Left lung (tissue), 10 donors: Measurements from ENCODE around the gene ST3GAL3. TPM values are rescaled to one million over a fixed set of nuclear protein-coding genes. Genes with fewer than 3 reads are reported as not detected.

Experiments
- ATAC-seq: fragments of 200-7000 bp; cut with Tn5 transposase; one replicate; pipeline ENCODE4 v1.9.1; 2020; ENCODE audit warnings: moderate library complexity
- DNase-seq, 4 donors: peaks; one replicate each; pipeline ENCODE4 v3.0.0-alpha.2; 2013 to 2020
- H3K27ac ChIP-seq, 2 donors: fragments of 200-600 bp; sonication (generic) in 1 of 2; one replicate each; pipeline versions ENCODE4 v1.5.0 to v1.8.0; 2020 to 2021
- H3K27me3 ChIP-seq, 2 donors: fragments of 200-600 bp; sonication (generic) in 1 of 2; one replicate each; pipeline versions ENCODE4 v1.5.0 to v1.8.0; 2020 to 2021
- H3K36me3 ChIP-seq, 2 donors: fragments of 200-600 bp; sonication (generic) in 1 of 2; one replicate each; pipeline versions ENCODE4 v1.5.0 to v1.8.0; 2020 to 2021
- H3K4me1 ChIP-seq, 2 donors: fragments of 200-600 bp; one replicate each; pipeline ENCODE4 v1.8.0; 2021
- H3K4me3 ChIP-seq, 2 donors: fragments of 200-600 bp; sonication (generic) in 1 of 2; one replicate each; pipeline versions ENCODE4 v1.5.0 to v1.8.0; 2020 to 2021; ENCODE audit warnings: mild to moderate bottlenecking in 1 of 2
- H3K9me3 ChIP-seq, 2 donors: fragments of 200-600 bp; sonication (generic) in 1 of 2; one replicate each; pipeline versions ENCODE4 v1.5.0 to v1.8.0; 2020 to 2021
- intact Hi-C, 2 donors: fragments of 100-400 bp; cut with DNase I; formaldehyde crosslinking; loops; one replicate each; pipeline versions ENCODE4 v1.11.2 to v1.14.2; 2022
- polyA plus RNA-seq, 6 donors: library from polyadenylated mRNA; unstranded; fragments of 120-200 nt; gene quantifications; one replicate each; pipeline ENCODE4 v1.2.1, GENCODE V29; 2013; ENCODE audit not compliant: insufficient read length in 6 of 6
- total RNA-seq, 2 donors: library from RNA; stranded (reverse); fragmentation: NEBNext Ultra II Directional; extraction: Animal tissue kit (Norgen Biotek cat#: 25700); gene quantifications; one replicate each; pipeline ENCODE4 v1.2.1, GENCODE V29; 2021
- TF ChIP-seq, protein P1 (sequence below), 2 donors: fragments of 200-600 bp; sonication (generic) in 1 of 2; IDR thresholded peaks; one replicate each; pipeline versions ENCODE4 v1.5.0 to v1.8.0; 2021; ENCODE audit warnings: antibody characterized with exemption in 2 of 2
- donor health status: DM: no; HTN: yes; CAD: no.
- donor health status: DM: no; HTN: no; CAD: no.

The ST3GAL3 gene
- total and polyA plus RNA-seq, 8 donors = 18.9 to 42.4 (median 34.4) TPM

DNA sequence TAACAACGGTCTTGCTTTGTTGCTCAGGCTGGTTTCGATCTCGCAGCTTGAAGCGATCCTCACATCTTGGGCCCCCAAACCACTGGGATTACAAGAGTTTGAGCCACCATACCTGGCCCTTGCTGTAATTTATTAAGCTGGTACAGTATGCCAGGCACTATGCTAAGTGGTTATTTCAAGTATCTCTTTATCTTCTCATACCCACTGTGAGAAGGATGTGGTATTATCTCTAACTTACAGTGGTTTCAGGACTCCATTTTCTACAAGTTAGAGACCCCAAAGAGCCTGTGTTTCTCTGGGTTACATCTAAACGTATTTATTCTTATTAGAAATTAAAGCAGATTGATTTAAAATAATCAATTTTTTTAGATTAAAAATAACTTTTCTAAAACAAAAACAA, 8.1 kb upstream of the ST3GAL3 start:
- ATAC-seq (no peak), DNase-seq (no peak)
- no peak overlapping the region for H3K4me3 ChIP-seq
- H3K9me3 ChIP-seq = no peaks in the 10 kb centered on the region
- no peaks in the 10 kb centered on the region for H3K4me1 ChIP-seq
- H3K27me3 ChIP-seq = no peaks in the 10 kb centered on the region
- no peak overlapping the region for H3K27ac ChIP-seq
- intact Hi-C loops = no loop called here
- H3K36me3 ChIP-seq = peaks cover 0 to 100% of the 10 kb centered on the region in 2 donors
- TF ChIP-seq, protein P1, sequence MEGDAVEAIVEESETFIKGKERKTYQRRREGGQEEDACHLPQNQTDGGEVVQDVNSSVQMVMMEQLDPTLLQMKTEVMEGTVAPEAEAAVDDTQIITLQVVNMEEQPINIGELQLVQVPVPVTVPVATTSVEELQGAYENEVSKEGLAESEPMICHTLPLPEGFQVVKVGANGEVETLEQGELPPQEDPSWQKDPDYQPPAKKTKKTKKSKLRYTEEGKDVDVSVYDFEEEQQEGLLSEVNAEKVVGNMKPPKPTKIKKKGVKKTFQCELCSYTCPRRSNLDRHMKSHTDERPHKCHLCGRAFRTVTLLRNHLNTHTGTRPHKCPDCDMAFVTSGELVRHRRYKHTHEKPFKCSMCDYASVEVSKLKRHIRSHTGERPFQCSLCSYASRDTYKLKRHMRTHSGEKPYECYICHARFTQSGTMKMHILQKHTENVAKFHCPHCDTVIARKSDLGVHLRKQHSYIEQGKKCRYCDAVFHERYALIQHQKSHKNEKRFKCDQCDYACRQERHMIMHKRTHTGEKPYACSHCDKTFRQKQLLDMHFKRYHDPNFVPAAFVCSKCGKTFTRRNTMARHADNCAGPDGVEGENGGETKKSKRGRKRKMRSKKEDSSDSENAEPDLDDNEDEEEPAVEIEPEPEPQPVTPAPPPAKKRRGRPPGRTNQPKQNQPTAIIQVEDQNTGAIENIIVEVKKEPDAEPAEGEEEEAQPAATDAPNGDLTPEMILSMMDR (IDR thresholded peaks at IDR 0.05) = no peak

- H3K27me3 ChIP-seq = no peaks in the 10 kb centered on the region
- H3K4me3 ChIP-seq = no peak overlapping the region
- H3K4me1 ChIP-seq = peaks cover 6 to 21% of the 10 kb centered on the region in 2 donors
- TF ChIP-seq, protein P1 (IDR thresholded peaks at IDR 0.05) = no peak
- no peak for DNase-seq
- intact Hi-C loops = no loop called here
- no peak overlapping the region for H3K27ac ChIP-seq
- peaks cover 0 to 63% of the 10 kb centered on the region in 2 donors for H3K36me3 ChIP-seq
- H3K9me3 ChIP-seq = no peaks in the 10 kb centered on the region
- ATAC-seq = no peak
These were observed 3.5 kb upstream of the ST3GAL3 start for GRCh38 chr1:43703836-43704235.

GRCh38 chr1:43704838-43705237, 2.5 kb upstream of the ST3GAL3 start:
- Histone ChIP-seq H3K4me1 (peaks cover 6 to 21% of the 10 kb centered on the region in 2 donors), H3K4me3 (no peak overlapping the region), H3K9me3 (no peaks in the 10 kb centered on the region), H3K36me3 (peaks cover 0 to 53% of the 10 kb centered on the region in 2 donors), H3K27me3 (no peaks in the 10 kb centered on the region), H3K27ac (no peak overlapping the region)
- TF ChIP-seq, protein P1 (IDR thresholded peaks at IDR 0.05) = no peak
- ATAC-seq = no peak
- DNase-seq = peak in 1 of 4 donors; percentile 7
- intact Hi-C loops = no loop called here

- intact Hi-C loops = no loop called here
- H3K9me3 ChIP-seq = no peaks in the 10 kb centered on the region
- TF ChIP-seq, protein P1 (IDR thresholded peaks at IDR 0.05) = no peak
- peaks cover 0 to 48% of the 10 kb centered on the region in 2 donors for H3K36me3 ChIP-seq
- no peak overlapping the region for H3K27ac ChIP-seq
- H3K4me3 ChIP-seq = no peak overlapping the region
- H3K4me1 ChIP-seq = peaks cover 6 to 21% of the 10 kb centered on the region in 2 donors
- DNase-seq (no peak), ATAC-seq (no peak)
- no peaks in the 10 kb centered on the region for H3K27me3 ChIP-seq
These were observed 2.0 kb upstream of the ST3GAL3 start for GRCh38 chr1:43705334-43705733.

DNA sequence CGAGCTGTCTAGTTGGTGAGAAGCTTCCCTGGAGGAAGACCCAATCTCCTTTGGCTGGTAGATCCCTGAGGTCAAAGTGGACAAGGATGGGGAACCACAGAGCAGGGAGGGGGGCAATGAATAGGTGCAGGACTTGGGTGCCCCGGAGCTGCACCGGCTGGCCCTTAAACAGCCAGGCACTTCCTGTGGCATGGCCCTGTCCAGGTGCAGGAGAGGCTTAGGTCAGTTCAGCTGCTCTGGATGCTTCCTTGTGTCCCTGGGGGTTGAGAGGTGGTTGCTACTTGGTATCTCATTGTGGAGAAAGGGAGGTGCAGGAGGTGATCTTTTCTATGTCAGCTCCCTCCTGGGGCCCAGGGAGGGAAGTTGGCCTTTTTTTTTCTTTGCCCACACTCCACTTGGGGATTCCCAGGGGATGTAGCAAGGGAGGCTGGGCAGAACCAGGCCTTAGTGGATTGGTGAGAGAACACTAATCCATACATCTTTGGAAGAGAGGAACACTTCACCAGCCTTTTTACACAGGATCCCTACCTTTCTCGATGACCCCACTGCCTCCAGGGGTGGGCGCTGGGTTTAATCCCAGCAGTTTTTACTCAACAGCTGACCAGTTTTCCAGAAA, 1.2 kb upstream of the ST3GAL3 start:
- Histone ChIP-seq H3K4me1 (peaks cover 6 to 26% of the 10 kb centered on the region in 2 donors), H3K36me3 (peaks cover 0 to 41% of the 10 kb centered on the region in 2 donors), H3K27me3 (no peaks in the 10 kb centered on the region), H3K4me3 (no peak overlapping the region), H3K9me3 (no peaks in the 10 kb centered on the region), H3K27ac (no peak overlapping the region)
- TF ChIP-seq, protein P1 (IDR thresholded peaks at IDR 0.05) = no peak
- ATAC-seq (no peak), DNase-seq (no peak)
- intact Hi-C loops = no loop called here
